Aorta (tissue), 5 donors: Measurements from ENCODE around the gene DEF6. TPM values are rescaled to one million over a fixed set of nuclear protein-coding genes. Genes with fewer than 3 reads are reported as not detected.

Experiments used
- ATAC-seq: fragments of 200-7000 bp; cut with Tn5 transposase; one replicate; pipeline ENCODE4 v1.9.1; 2022; ENCODE audit warnings: moderate library complexity; ENCODE audit not compliant: low FRiP score
- DNase-seq, 2 donors: peaks; one replicate each; pipeline ENCODE4 v3.0.0-alpha.2; 2020
- H3K27ac ChIP-seq, 2 donors: one replicate each; pipeline ENCODE4 v1.5.1; 2013; ENCODE audit warnings: low read length in 2 of 2, mild to moderate bottlenecking in 2 of 2, moderate library complexity in 2 of 2, control low read depth in 1 of 2, inconsistent platforms in 1 of 2, low read depth in 1 of 2
- H3K27me3 ChIP-seq, 2 donors: one replicate each; pipeline ENCODE4 v1.6.1; 2013; ENCODE audit warnings: control low read depth in 1 of 2, low read length in 1 of 2, mild to moderate bottlenecking in 1 of 2, moderate library complexity in 1 of 2; ENCODE audit not compliant: insufficient read depth in 2 of 2, control insufficient read depth in 1 of 2
- H3K36me3 ChIP-seq, 2 donors: one replicate each; pipeline ENCODE4 v1.6.1; 2013; ENCODE audit warnings: control low read depth in 1 of 2, low read length in 1 of 2, mild to moderate bottlenecking in 1 of 2; ENCODE audit not compliant: insufficient read depth in 2 of 2, control insufficient read depth in 1 of 2
- H3K4me1 ChIP-seq, 2 donors: one replicate each; pipeline ENCODE4 v1.6.1; 2013; ENCODE audit warnings: low read length in 2 of 2, control low read depth in 1 of 2, mild to moderate bottlenecking in 1 of 2, moderate library complexity in 1 of 2; ENCODE audit not compliant: insufficient read depth in 2 of 2, control insufficient read depth in 1 of 2
- H3K4me3 ChIP-seq, 2 donors: one replicate each; pipeline ENCODE4 v1.5.1; 2013; ENCODE audit warnings: low read length in 2 of 2, control low read depth in 1 of 2, mild to moderate bottlenecking in 1 of 2
- H3K9me3 ChIP-seq: one replicate; pipeline ENCODE4 v1.6.1; 2013; ENCODE audit warnings: mild to moderate bottlenecking, low read length; ENCODE audit not compliant: control insufficient read depth
- WGBS, 2 donors: extraction: QIAGEN DNeasy Blood & Tissue Kit; methylation state at CpG; one replicate each; pipeline ENCODE4 v1.1.7; 2013; 5-methylcytosine and 5-hydroxymethylcytosine counted together
- intact Hi-C, 2 donors: fragments of 100-400 bp; cut with DNase I; formaldehyde crosslinking; loops; one replicate each; pipeline versions ENCODE4 v1.14.2 to v1.15.0; 2022
- polyA plus RNA-seq, 2 donors: library from polyadenylated mRNA; stranded (reverse); fragments of 200-250 nt; gene quantifications; one replicate each; pipeline ENCODE4 v1.2.3, GENCODE V29; 2013
- total RNA-seq, 2 donors: library from RNA; stranded (reverse); fragmentation: NEBNext Ultra II Directional; extraction: Animal tissue kit (Norgen Biotek cat#: 25700); gene quantifications; one replicate each; pipeline ENCODE4 v1.2.1, GENCODE V29; 2021
- donor health status: healthy with polysubstance abuse.
- donor health status: Bipolar disorder and iron deficiency.
- donor health status: DM: no; HTN: no; CAD: no.
- donor health status: DM: no; HTN: no; CAD: no.
- donor health status: DM: yes; HTN: yes; CAD: no.

The DEF6 gene
- total and polyA plus RNA-seq, 4 donors, result 1.5 to 13.0 (median 6.4) TPM

DNA sequence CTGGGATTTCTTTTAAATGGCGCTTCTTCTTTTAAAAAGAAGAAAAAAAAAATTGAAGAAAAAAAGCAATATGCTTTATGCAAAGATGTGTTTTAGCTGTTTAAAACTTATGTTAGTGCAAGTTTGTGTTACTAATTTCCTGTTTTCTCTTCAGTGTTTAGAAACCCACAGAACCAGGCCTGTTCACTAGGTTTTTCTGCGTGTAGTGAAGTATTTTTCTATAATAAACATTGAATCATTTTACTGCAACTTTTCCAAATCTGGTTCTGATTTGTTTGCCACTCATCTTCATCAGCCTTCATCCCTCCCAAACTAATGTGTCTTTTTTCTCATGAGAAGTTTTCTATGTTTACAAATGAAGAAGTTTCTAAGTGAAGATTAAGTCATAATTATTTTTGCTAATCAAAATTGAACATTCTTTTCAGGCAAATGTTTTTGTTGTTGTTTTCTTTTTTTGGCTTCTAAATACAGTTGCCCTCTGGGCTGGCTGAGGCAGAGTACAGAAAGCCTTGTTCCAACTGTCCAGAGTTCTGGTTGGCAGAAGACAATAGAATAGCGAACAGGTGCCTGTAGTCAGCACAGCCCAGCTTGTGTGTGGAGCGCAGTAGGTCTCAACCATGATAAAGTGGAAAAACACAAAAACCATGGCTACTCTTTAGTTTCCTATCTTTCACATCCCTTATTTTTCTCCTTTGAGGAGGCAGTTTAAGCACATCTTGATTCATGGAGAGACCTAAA, 23.6 kb upstream of the DEF6 start:
- 89 to 90% methylated on average over 4 of the region's 4 CpGs for WGBS, 2 donors
- intact Hi-C loops, result no loop called here

DNA sequence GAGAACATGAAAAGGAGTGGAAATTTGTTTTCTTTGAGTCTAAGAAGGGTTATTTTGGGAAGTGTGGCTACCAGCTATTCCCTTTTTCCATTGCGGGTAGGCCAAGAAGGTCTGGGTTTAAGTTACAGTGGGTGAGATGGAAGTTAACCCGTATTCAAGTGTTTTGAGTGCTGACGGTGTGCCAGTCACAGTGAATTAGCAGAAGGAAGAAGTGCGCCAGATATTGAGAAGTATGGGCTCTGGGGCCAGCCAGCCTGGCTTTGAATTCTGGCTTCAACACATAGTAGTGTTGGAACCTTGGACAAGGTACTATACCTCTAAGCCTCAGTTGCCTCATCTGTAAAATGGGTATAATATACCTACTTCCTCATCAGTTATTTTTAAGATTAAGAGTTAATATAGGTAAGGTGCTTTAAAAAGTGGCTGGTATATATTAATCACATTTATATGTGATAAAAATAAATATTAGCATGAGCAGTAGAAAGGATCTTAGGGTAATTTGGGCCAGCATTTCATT, 21.8 kb upstream of the DEF6 start:
- H3K27ac ChIP-seq, result peak overlapping the region; percentile 51 to 52
- intact Hi-C loops, result no loop called here
- no peak for ATAC-seq

More for the DNA sequence above, 23.6 kb upstream of the DEF6 start:
- DNase-seq, result no peak
- no peak for ATAC-seq
- Histone ChIP-seq H3K27me3 (no peaks in the 10 kb centered on the region), H3K36me3 (no peaks in the 10 kb centered on the region), H3K4me3 (no peak overlapping the region), H3K27ac (no peak overlapping the region), H3K9me3 (no peaks in the 10 kb centered on the region), H3K4me1 (peaks cover 0 to 2% of the 10 kb centered on the region in 2 donors)

DNA sequence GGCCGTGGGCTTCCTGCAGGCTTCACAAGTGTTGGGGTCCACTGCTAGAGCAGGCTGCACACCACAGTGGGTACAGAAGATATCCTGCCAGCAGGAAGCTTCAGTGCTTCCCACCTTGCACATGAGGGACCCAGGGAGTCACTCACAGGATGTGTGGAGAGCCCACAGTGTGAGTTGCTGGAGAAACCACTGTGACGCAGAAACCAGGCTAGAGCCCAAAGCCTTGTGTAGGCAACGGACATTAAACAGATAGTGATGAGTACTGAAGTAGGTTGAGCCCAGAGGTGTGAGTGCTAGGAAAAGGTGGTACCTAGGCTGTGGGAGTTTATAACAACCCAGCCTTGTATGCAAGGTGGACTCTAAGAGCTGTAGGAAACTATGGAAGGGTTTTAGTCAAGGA, 18.9 kb upstream of the DEF6 start:
- no peaks in the 10 kb centered on the region for H3K27me3 ChIP-seq
- WGBS, 2 donors, result 95% methylated on average over 3 of the region's 3 CpGs
- H3K9me3 ChIP-seq, result no peaks in the 10 kb centered on the region
- H3K4me3 ChIP-seq, result no peak overlapping the region
- intact Hi-C loops, result no loop called here
- ATAC-seq (no peak), DNase-seq (no peak)
- H3K27ac ChIP-seq, result no peak overlapping the region
- H3K4me1 ChIP-seq, result peaks cover 0 to 2% of the 10 kb centered on the region in 2 donors
- H3K36me3 ChIP-seq, result peaks cover 3 to 7% of the 10 kb centered on the region in 2 donors

More for the DNA sequence above, 21.8 kb upstream of the DEF6 start:
- 5 to 24% methylated on average over 4 of the region's 4 CpGs for WGBS, 2 donors
- Histone ChIP-seq H3K4me3 (no peak overlapping the region), H3K27me3 (no peaks in the 10 kb centered on the region), H3K4me1 (peaks cover 0 to 2% of the 10 kb centered on the region in 2 donors), H3K9me3 (no peaks in the 10 kb centered on the region), H3K36me3 (no peaks in the 10 kb centered on the region)
- no peak for DNase-seq

DNA sequence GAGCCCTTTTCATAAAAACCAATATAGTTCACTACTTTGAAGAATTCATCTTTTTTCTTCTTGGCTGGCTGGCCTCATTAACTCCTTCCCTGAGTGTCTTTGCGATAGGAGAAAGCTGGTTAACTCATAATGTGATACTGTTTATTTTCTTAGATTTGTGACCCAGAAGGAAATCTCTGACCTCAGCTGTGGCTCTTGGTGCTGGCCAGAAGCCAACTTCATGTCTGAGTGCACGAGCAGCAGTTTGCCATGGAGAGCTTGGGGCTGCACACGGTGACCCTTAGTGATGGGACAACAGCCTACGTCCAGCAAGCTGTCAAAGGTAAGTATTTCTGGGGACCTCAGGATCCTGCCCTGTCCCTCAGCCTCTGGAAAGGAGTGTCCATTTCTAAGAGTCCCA, 16.7 kb upstream of the DEF6 start:
- no peak for ATAC-seq
- WGBS, 2 donors, result 35 to 38% methylated on average over 4 of the region's 4 CpGs

DNA sequence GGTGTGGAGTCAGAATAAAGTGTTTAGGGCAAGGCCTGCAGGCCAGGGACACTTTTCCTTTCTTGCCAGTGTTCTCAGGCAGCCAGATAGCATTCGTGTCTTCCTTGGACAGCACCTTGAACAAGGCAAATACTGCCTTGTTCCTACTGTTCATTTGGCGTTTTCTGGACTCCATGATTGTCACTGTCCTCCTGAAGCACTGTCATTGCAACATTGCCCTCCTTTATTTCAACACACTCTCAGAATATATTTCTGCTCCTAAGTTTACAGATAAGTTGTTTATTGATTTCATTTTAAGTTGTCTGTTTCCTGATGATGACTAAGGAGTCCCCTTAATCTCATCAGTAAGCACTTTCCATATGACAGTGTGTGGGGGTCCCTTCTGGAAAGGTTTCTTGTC, 15.1 kb upstream of the DEF6 start:
- Histone ChIP-seq H3K36me3 (peaks cover 3 to 12% of the 10 kb centered on the region in 2 donors), H3K9me3 (no peaks in the 10 kb centered on the region), H3K4me1 (no peaks in the 10 kb centered on the region), H3K27me3 (no peaks in the 10 kb centered on the region), H3K4me3 (no peak overlapping the region), H3K27ac (no peak overlapping the region)
- DNase-seq, result no peak
- no peak for ATAC-seq
- intact Hi-C loops, result no loop called here
- 90 to 91% methylated on average over 2 of the region's 2 CpGs for WGBS, 2 donors

More for the DNA sequence above, 16.7 kb upstream of the DEF6 start:
- Histone ChIP-seq H3K36me3 (peaks cover 3 to 7% of the 10 kb centered on the region in 2 donors), H3K4me3 (no peak overlapping the region), H3K27ac (no peak overlapping the region), H3K9me3 (no peaks in the 10 kb centered on the region), H3K27me3 (no peaks in the 10 kb centered on the region), H3K4me1 (no peaks in the 10 kb centered on the region)
- DNase-seq, result no peak
- intact Hi-C loops, result no loop called here

DNA sequence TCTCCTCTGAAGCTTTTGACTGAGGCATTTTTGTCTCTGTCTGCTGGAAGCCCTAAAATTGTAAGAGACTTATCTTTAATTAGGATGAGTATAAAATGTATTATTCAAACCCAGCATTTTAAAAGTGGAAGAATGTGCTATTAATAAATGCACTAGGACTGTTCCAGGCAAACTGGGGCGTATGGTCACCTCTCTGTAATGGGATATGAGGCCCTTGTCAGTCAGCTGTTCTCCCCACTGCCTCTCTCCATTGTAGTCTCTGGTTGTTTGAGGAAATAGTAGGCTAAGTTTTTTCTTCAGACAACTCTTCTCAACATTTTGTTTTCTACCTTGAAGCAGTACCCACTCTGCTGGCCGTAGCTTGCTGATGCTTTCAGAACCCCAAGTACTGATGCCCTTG, 14.3 kb upstream of the DEF6 start:
- peaks cover 3 to 15% of the 10 kb centered on the region in 2 donors for H3K36me3 ChIP-seq
- no peaks in the 10 kb centered on the region for H3K4me1 ChIP-seq
- 55 to 69% methylated on average over 2 of the region's 2 CpGs for WGBS, 2 donors
- no peak for DNase-seq
- H3K9me3 ChIP-seq, result no peaks in the 10 kb centered on the region
- H3K27ac ChIP-seq, result no peak overlapping the region
- intact Hi-C loops, result no loop called here
- H3K4me3 ChIP-seq, result no peak overlapping the region
- ATAC-seq, result no peak
- no peaks in the 10 kb centered on the region for H3K27me3 ChIP-seq

DNA sequence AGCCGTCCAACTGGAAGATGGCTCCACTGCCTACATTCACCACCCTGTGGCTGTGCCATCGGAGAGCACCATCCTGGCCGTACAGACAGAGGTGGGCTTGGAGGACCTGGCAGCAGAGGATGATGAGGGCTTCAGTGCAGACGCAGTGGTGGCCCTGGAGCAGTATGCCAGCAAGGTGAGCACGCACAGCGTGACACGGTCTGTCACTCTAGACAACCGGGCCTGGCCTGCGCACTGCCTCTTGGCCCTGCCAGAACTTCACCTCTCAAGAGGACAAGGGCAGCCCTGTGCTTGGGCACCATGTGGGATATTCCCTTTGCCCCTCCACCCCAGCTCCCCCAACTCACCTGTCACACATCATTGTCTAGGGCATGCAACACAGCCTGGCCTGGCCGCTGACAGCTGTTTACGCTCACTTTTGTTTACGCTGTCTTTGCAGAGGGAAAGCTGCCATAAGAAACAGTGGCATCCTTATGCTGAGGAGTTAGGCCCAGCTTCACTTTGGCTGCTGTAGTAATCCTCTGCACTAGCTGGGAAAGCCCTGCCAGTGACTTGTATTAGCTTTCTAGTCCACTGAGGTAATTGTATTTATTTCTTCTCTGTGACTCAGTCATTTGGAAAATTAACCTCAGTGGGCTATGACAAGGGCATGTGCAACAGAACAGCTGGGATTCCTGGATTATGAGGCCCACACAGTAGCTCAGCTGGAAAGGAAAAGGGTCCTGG, 9.8 kb upstream of the DEF6 start:
- intact Hi-C loops, result no loop called here
- Histone ChIP-seq H3K9me3 (no peaks in the 10 kb centered on the region), H3K27ac (no peak overlapping the region), H3K36me3 (peaks cover 3 to 22% of the 10 kb centered on the region in 2 donors), H3K4me3 (no peak overlapping the region), H3K4me1 (no peaks in the 10 kb centered on the region), H3K27me3 (no peaks in the 10 kb centered on the region)
- no peak for DNase-seq
- WGBS, 2 donors, result 91 to 94% methylated on average over 12 of the region's 12 CpGs
- peak; percentile 35 for ATAC-seq

DNA sequence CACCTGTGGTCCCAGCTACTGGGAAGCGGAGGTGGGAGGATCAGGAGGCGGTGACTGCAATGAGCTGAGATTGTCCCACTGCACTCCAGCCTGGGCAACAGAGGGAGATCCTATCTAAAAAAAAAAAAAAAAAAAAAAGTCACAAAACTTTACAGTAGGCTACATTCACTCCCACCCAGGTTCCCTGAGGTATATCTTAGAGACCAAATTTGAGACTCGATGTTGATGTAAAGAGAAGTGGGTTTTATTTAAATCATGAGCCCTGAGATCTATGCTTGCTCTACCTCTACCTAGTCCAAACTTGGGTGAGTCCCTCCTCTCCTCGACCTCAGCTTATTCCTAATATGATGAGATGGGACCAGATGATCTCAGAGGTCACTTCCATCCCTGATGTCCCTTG, 8.8 kb upstream of the DEF6 start:
- intact Hi-C loops, result no loop called here
- Histone ChIP-seq H3K4me1 (no peaks in the 10 kb centered on the region), H3K4me3 (no peak overlapping the region), H3K27me3 (no peaks in the 10 kb centered on the region), H3K36me3 (peaks cover 0 to 20% of the 10 kb centered on the region in 2 donors), H3K27ac (no peak overlapping the region), H3K9me3 (no peaks in the 10 kb centered on the region)
- DNase-seq (no peak), ATAC-seq (no peak)
- WGBS, 2 donors, result 73 to 75% methylated on average over 4 of the region's 4 CpGs
